HCT116 (cell line): Measurements from ENCODE around the gene GPR180. TPM values are rescaled to one million over a fixed set of nuclear protein-coding genes. Genes with fewer than 3 reads are reported as not detected.

ENCODE experiments used
- ATAC-seq: fragments of 200-7000 bp; cut with Tn5 transposase; 2 replicates; pipeline ENCODE4 v1.9.1; 2020; ENCODE audit warnings: mild to moderate bottlenecking, moderate library complexity
- BruUV-seq: library from RNA; stranded (reverse); fragments of 400-500 nt; replicated peaks from 2 replicates; lab custom pipeline; 2021; lab: Mats Ljungman, UMichigan
- CTCF ChIA-PET: fragments of 300-600 bp; sonication (Branson Sonifier 250); formaldehyde crosslinking; loops from one replicate; lab custom pipeline; 2021; ENCODE audit warnings: antibody characterized with exemption; lab: Charles Lee
- POLR2A ChIA-PET: fragments of 300-600, 350-600 bp; sonication (Branson Sonifier 250); formaldehyde crosslinking; loops from one replicate; lab custom pipeline; 2021; ENCODE audit warnings: antibody characterized with exemption; lab: Charles Lee
- RAD21 ChIA-PET, 2 experiments: fragments of 300-600 bp; sonication (Branson Sonifier 250); formaldehyde crosslinking; loops; one replicate each; lab custom pipeline; 2023; ENCODE audit warnings: low total read pairs in 2 of 2; ENCODE audit not compliant: uncharacterized antibody in 2 of 2, unreplicated experiment in 2 of 2, low non-redundant PET in 1 of 2; lab: Charles Lee
- DNase-seq: peaks from one replicate; pipeline ENCODE4 v3.0.0-alpha.2; 2010; ENCODE audit warnings: low read depth, low spot score
- H2AFZ ChIP-seq: fragments of 200-600 bp; shearing (Covaris generic), sonication (generic); 2 replicates; pipeline ENCODE4 v1.6.1; 2017; ENCODE audit warnings: low read depth, mixed run types, mixed read lengths, antibody characterized with exemption, low read length; ENCODE audit not compliant: poor library complexity, severe bottlenecking
- H3K27ac ChIP-seq: 2 replicates; pipeline ENCODE4 v1.5.1; 2012; ENCODE audit warnings: low read depth, low read length
- H3K27me3 ChIP-seq: fragments of 200-600 bp; sonication (generic); 2 replicates; pipeline ENCODE4 v1.6.1; 2016; ENCODE audit warnings: mixed run types, low read length, mixed read lengths; ENCODE audit not compliant: insufficient read depth
- H3K36me3 ChIP-seq, 2 experiments: fragments of 200-500 bp in 1 of 2; fragments of 200-600 bp in 1 of 2; sonication (Bioruptor generic) in 1 of 2; sonication (generic) in 1 of 2; 2 replicates each; pipeline versions ENCODE4 v1.5.1 to v1.6.1; 2014 to 2016; ENCODE audit warnings: low read length in 2 of 2, inconsistent platforms in 1 of 2, mixed read lengths in 1 of 2, mixed run types in 1 of 2; ENCODE audit not compliant: insufficient read depth in 2 of 2, control insufficient read depth in 1 of 2
- H3K4me1 ChIP-seq, 2 experiments: fragments of 200-600 bp in 1 of 2; sonication (generic) in 1 of 2; 2 replicates each; pipeline versions ENCODE4 v1.5.1 to v1.6.1; 2012 to 2017; ENCODE audit warnings: low read length in 2 of 2, inconsistent platforms in 1 of 2, mild to moderate bottlenecking in 1 of 2, mixed read lengths in 1 of 2, mixed run types in 1 of 2, moderate library complexity in 1 of 2; ENCODE audit not compliant: insufficient read depth in 2 of 2, control insufficient read depth in 1 of 2
- H3K4me2 ChIP-seq: fragments of 200-600 bp; sonication (generic); 2 replicates; pipeline ENCODE4 v1.6.1; 2017; ENCODE audit warnings: mixed run types, low read length, mixed read lengths
- H3K4me3 ChIP-seq, 2 experiments: fragments of 200-600 bp in 1 of 2; sonication (generic) in 1 of 2; replicated peaks in 1 of 2; 2 replicates each; pipeline ENCODE4 v1.5.1; 2011 to 2016; ENCODE audit warnings: low read length in 2 of 2, control low read depth in 1 of 2, low read depth in 1 of 2, mild to moderate bottlenecking in 1 of 2, mixed read lengths in 1 of 2, mixed run types in 1 of 2
- H3K79me2 ChIP-seq: fragments of 200-600 bp; sonication (generic); 2 replicates; pipeline ENCODE4 v1.6.1; 2017; ENCODE audit warnings: mild to moderate bottlenecking, mixed run types, low read length, moderate library complexity, mixed read lengths; ENCODE audit not compliant: insufficient read depth
- H3K9ac ChIP-seq: fragments of 200-600 bp; sonication (generic); 2 replicates; pipeline ENCODE4 v1.6.1; 2016; ENCODE audit warnings: low read length, mixed read lengths
- H3K9me2 ChIP-seq: fragments of 200-600 bp; sonication (generic), shearing (Covaris generic); 2 replicates; pipeline ENCODE4 v1.6.1; 2017; ENCODE audit warnings: mixed run types, mild to moderate bottlenecking, moderate library complexity; ENCODE audit not compliant: insufficient read depth
- H3K9me3 ChIP-seq, 2 experiments: fragments of 200-500 bp in 1 of 2; fragments of 200-600 bp in 1 of 2; sonication (Bioruptor generic) in 1 of 2; sonication (generic) in 1 of 2; 2 replicates each; pipeline ENCODE4 v1.6.1; 2014 to 2017; ENCODE audit warnings: low read length in 2 of 2, mixed read lengths in 2 of 2, inconsistent platforms in 1 of 2, low read depth in 1 of 2, mild to moderate bottlenecking in 1 of 2, mixed run types in 1 of 2, moderate library complexity in 1 of 2; ENCODE audit not compliant: control insufficient read depth in 1 of 2, insufficient read depth in 1 of 2
- H4K20me1 ChIP-seq: fragments of 200-600 bp; sonication (generic), shearing (Covaris generic); 2 replicates; pipeline ENCODE4 v1.6.1; 2017; ENCODE audit warnings: mixed run types, mild to moderate bottlenecking, moderate library complexity; ENCODE audit not compliant: insufficient read depth
- ATF3 ChIP-seq: IDR thresholded peaks from 2 replicates; pipeline ENCODE4 v1.6.1; 2012
- CTCF ChIP-seq, 3 experiments: fragments of 200-600 bp in 1 of 3; sonication (generic) in 1 of 3; IDR thresholded peaks in 2 of 3; conservative IDR thresholded peaks in 1 of 3; 2 replicates each; pipeline ENCODE4 v1.5.1; 2012 to 2017; ENCODE audit warnings: low read depth in 2 of 3, low read length in 2 of 3, antibody characterized with exemption in 1 of 3, borderline replicate concordance in 1 of 3, control low read depth in 1 of 3, mild to moderate bottlenecking in 1 of 3, mixed read lengths in 1 of 3, mixed run types in 1 of 3, moderate library complexity in 1 of 3; ENCODE audit not compliant: insufficient read depth in 1 of 3
- EGR1 ChIP-seq: IDR thresholded peaks from 2 replicates; pipeline ENCODE4 v1.6.1; 2012; ENCODE audit warnings: low read depth
- ELF1 ChIP-seq: IDR thresholded peaks from 2 replicates; pipeline ENCODE4 v1.6.1; 2012; ENCODE audit warnings: low read depth, borderline replicate concordance
- EZH2 ChIP-seq: fragments of 200-600 bp; sonication (generic); IDR thresholded peaks from 2 replicates; pipeline ENCODE4 v1.6.1; 2017; ENCODE audit warnings: antibody characterized with exemption, mixed run types
- EZH2phosphoT487 ChIP-seq: fragments of 200-600 bp; IDR thresholded peaks from 2 replicates; pipeline ENCODE4 v1.6.1; 2018; ENCODE audit warnings: antibody characterized with exemption, borderline replicate concordance
- FOSL1 ChIP-seq: IDR thresholded peaks from 2 replicates; pipeline ENCODE4 v1.6.1; 2012; ENCODE audit warnings: low read depth
- JUND ChIP-seq: IDR thresholded peaks from 2 replicates; pipeline ENCODE4 v1.6.1; 2012
- POLR2A ChIP-seq: IDR thresholded peaks from 2 replicates; pipeline ENCODE4 v1.7.0; 2011; ENCODE audit warnings: borderline replicate concordance; ENCODE audit not compliant: insufficient read depth, insufficient read length; ENCODE audit errors: extremely low read depth
- POLR2AphosphoS5 ChIP-seq: IDR thresholded peaks from 2 replicates; pipeline ENCODE4 v1.6.1; 2011; ENCODE audit warnings: mild to moderate bottlenecking, low read depth, low read length, moderate library complexity
- RAD21 ChIP-seq: IDR thresholded peaks from 2 replicates; pipeline ENCODE4 v1.6.1; 2012; ENCODE audit warnings: low read depth, mild to moderate bottlenecking
- SP1 ChIP-seq: IDR thresholded peaks from 2 replicates; pipeline ENCODE4 v1.6.1; 2012; ENCODE audit warnings: low read depth
- SRF ChIP-seq: IDR thresholded peaks from 2 replicates; pipeline ENCODE4 v1.6.1; 2012; ENCODE audit warnings: low read depth
- YY1 ChIP-seq: IDR thresholded peaks from 2 replicates; pipeline ENCODE4 v1.6.1; 2011; ENCODE audit warnings: low read length, low read depth, moderate library complexity, mild to moderate bottlenecking; ENCODE audit not compliant: insufficient replicate concordance; ENCODE audit errors: extremely low read depth
- ZFX ChIP-seq: fragments of 450-650 bp; IDR thresholded peaks from 2 replicates; pipeline ENCODE4 v1.6.1; 2017
- ZNF274 ChIP-seq: fragments of 200-500 bp; sonication (Bioruptor generic); IDR thresholded peaks from 2 replicates; pipeline ENCODE4 v1.6.1; 2014; ENCODE audit warnings: mild to moderate bottlenecking, low read depth, low read length, inconsistent platforms
- intact Hi-C: fragments of 100-400 bp; cut with micrococcal nuclease; formaldehyde crosslinking; loops from 2 replicates; pipeline ENCODE4 v1.10.0; 2022
- total RNA-seq: library from RNA; stranded (reverse); gene quantifications from one replicate; pipeline ENCODE4 v1.2.1, GENCODE V29; 2021; ENCODE audit not compliant: unreplicated experiment

GPR180 gene
- total RNA-seq, 1 experiment from 2014 or later = 6.4 TPM

- TF ChIP-seq JUND (no peak), EZH2phosphoT487 (no peak), POLR2AphosphoS5 (no peak), ZFX (no peak), FOSL1 (no peak), CTCF (IDR thresholded peaks at IDR 0.05 in 2 of 3, conservative IDR thresholded peaks at IDR 0.05 in 1 of 3; ENCODE audit: borderline replicate concordance in 1 of 3, insufficient read depth in 1 of 3, low read depth in 2 of 3, low read length in 2 of 3) (no peak), ATF3 (no peak), ZNF274 (no peak), SRF (no peak), SP1 (no peak), YY1 (no peak)
Observed at GRCh38 chr13:94552095-94552494, 49.6 kb upstream of the GPR180 start (continued).

- ATAC-seq (no peak), DNase-seq (no peak)
- intact Hi-C loops = no loop called here
- BruUV-seq = no TSS peak
- Histone ChIP-seq H3K4me2 (no peak overlapping the region), H3K9me2 (no peaks in the 10 kb centered on the region), H2AFZ (no peak overlapping the region), H3K4me3 (no peak overlapping the region), H4K20me1 (no peaks in the 10 kb centered on the region), H3K27ac (no peak overlapping the region), H3K79me2 (no peaks in the 10 kb centered on the region), H3K27me3 (no peaks in the 10 kb centered on the region), H3K9me3 (no peaks in the 10 kb centered on the region), H3K4me1 (peaks cover 0 to 12% of the 10 kb centered on the region in 2 experiments; a peak in 2 of 4 replicates), H3K36me3 (no peaks in the 10 kb centered on the region), H3K9ac (no peak overlapping the region)
- TF ChIP-seq FOSL1 = no peak
- no peak for TF ChIP-seq EZH2
- no peak for TF ChIP-seq POLR2A
- no peak for TF ChIP-seq SRF
- no peak for TF ChIP-seq ELF1
- TF ChIP-seq ZFX = no peak
- no peak for TF ChIP-seq EGR1
- TF ChIP-seq POLR2AphosphoS5 = no peak
- no peak for TF ChIP-seq RAD21
- ChIA-PET POLR2A (no interaction called here), RAD21 (no interaction called here), CTCF (no interaction called here)
Observed at GRCh38 chr13:94553766-94554165, 47.9 kb upstream of the GPR180 start.
